AG04450 (cell line): ENCODE measurements around the gene PPP2R5C. TPM values are rescaled to one million over a fixed set of nuclear protein-coding genes. Genes with fewer than 3 reads are reported as not detected.

Source experiments
- CTCF ChIA-PET: fragments of 300-600, 350-600 bp; formaldehyde crosslinking; extraction: SDS; loops from one replicate; lab custom pipeline; 2022; ENCODE audit warnings: antibody characterized with exemption, inconsistent platforms; lab: Charles Lee
- POLR2A ChIA-PET: fragments of 350-600 bp; formaldehyde crosslinking; extraction: SDS; loops from one replicate; lab custom pipeline; 2021; ENCODE audit warnings: antibody characterized with exemption, inconsistent platforms; lab: Yijun Ruan, JAX
- DNase-seq: peaks from one replicate; pipeline ENCODE4 v3.0.0-alpha.2; 2011; ENCODE audit warnings: low read depth, low spot score
- H3K27ac ChIP-seq: one replicate; pipeline ENCODE4 v1.5.1; 2012; ENCODE audit warnings: low read depth, low read length, control low read depth
- H3K27me3 ChIP-seq: one replicate; pipeline ENCODE4 v1.6.0; 2012; ENCODE audit warnings: low read length; ENCODE audit not compliant: control insufficient read depth, insufficient read depth
- H3K4me3 ChIP-seq: 2 replicates; pipeline ENCODE4 v1.5.1; 2011; ENCODE audit warnings: mild to moderate bottlenecking, low read depth, low read length, control low read depth
- H3K9me3 ChIP-seq: 2 replicates; pipeline ENCODE4 v1.5.1; 2012; ENCODE audit warnings: low read length; ENCODE audit not compliant: control insufficient read depth, insufficient read depth
- CTCF ChIP-seq: IDR thresholded peaks from 2 replicates; pipeline ENCODE4 v1.5.1; 2011; ENCODE audit warnings: low read depth, low read length, control low read depth, inconsistent platforms
- polyA plus RNA-seq: library from polyadenylated mRNA; depleted of rRNA; stranded (reverse); fragments of >200 nt; gene quantifications from 2 replicates; pipeline ENCODE4 v1.2.3, GENCODE V29; 2011

Gene PPP2R5C
- polyA plus RNA-seq, 1 experiment: 140 TPM

- no peaks in the 10 kb centered on the region for H3K27me3 ChIP-seq
- no peak for TF ChIP-seq CTCF
- DNase-seq: no peak
- no peak overlapping the region for H3K4me3 ChIP-seq
- H3K27ac ChIP-seq: no peak overlapping the region
- no peaks in the 10 kb centered on the region; the same call in 1 of the 2 replicates for H3K9me3 ChIP-seq
- CTCF ChIA-PET: no interaction called here
- POLR2A ChIA-PET: no interaction called here
Observed at GRCh38 chr14:101882141-101882935, 120.8 kb downstream of the PPP2R5C start.

GRCh38 chr14:101884089-101884933 is 122.8 kb downstream of the PPP2R5C start:
- no peak for TF ChIP-seq CTCF
- CTCF ChIA-PET: no interaction called here

GRCh38 chr14:101884934-101885576 is 123.5 kb downstream of the PPP2R5C start:
- no peak for DNase-seq
- CTCF ChIA-PET: no interaction called here
- no peak overlapping the region for H3K27ac ChIP-seq
- H3K4me3 ChIP-seq: no peak overlapping the region
- POLR2A ChIA-PET: no interaction called here
- no peaks in the 10 kb centered on the region for H3K27me3 ChIP-seq
- H3K9me3 ChIP-seq: no peaks in the 10 kb centered on the region; the same call in 1 of the 2 replicates
- TF ChIP-seq CTCF: no peak

More at GRCh38 chr14:101884089-101884933, 122.8 kb downstream of the PPP2R5C start:
- no peak for DNase-seq
- Histone ChIP-seq H3K9me3 (no peaks in the 10 kb centered on the region; the same call in 1 of the 2 replicates), H3K27ac (no peak overlapping the region), H3K27me3 (no peaks in the 10 kb centered on the region), H3K4me3 (no peak overlapping the region)
- POLR2A ChIA-PET: no interaction called here

- ChIA-PET POLR2A (no interaction called here), CTCF (interaction anchor here (1.0 kb wide), 1 partner anchor 117 kb away, joined by 3 read pairs; no protein-coding TSS in a partner anchor)
- no peak for TF ChIP-seq CTCF
- no peak for DNase-seq
- H3K27ac ChIP-seq: no peak overlapping the region
- no peak overlapping the region for H3K4me3 ChIP-seq
- no peaks in the 10 kb centered on the region; the same call in 1 of the 2 replicates for H3K9me3 ChIP-seq
- no peaks in the 10 kb centered on the region for H3K27me3 ChIP-seq
Observed at GRCh38 chr14:101887219-101887618, 125.7 kb downstream of the PPP2R5C start.
